Skeletal muscle satellite cell (primary cell): Measurements from ENCODE around the gene SPACDR. TPM values are rescaled to one million over a fixed set of nuclear protein-coding genes. Genes with fewer than 3 reads are reported as not detected.
"Not testable (repeated sequence)": the region's sequence is repeated elsewhere in the genome, so short reads cannot be mapped to it uniquely, and the experiment has no call there.

Experiments
- H3K27me3 ChIP-seq: 2 replicates; pipeline ENCODE4 v1.7.0; 2013; ENCODE audit warnings: low read length; ENCODE audit not compliant: control insufficient read depth, insufficient read depth
- H3K36me3 ChIP-seq: 2 replicates; pipeline ENCODE4 v1.7.0; 2013; ENCODE audit warnings: mild to moderate bottlenecking, control low read depth, low read length; ENCODE audit not compliant: insufficient read depth
- H3K4me1 ChIP-seq: 2 replicates; pipeline ENCODE4 v1.7.0; 2013; ENCODE audit warnings: low read length; ENCODE audit not compliant: control insufficient read depth, insufficient read depth
- H3K4me2 ChIP-seq: 2 replicates; pipeline ENCODE4 v1.7.0; 2013; ENCODE audit warnings: mild to moderate bottlenecking, low read length
- H3K4me3 ChIP-seq: 2 replicates; pipeline ENCODE4 v1.7.0; 2013; ENCODE audit warnings: low read length
- H3K9ac ChIP-seq: 2 replicates; pipeline ENCODE4 v1.7.0; 2013; ENCODE audit warnings: mild to moderate bottlenecking, low read depth, low read length, moderate library complexity
- H3K9me3 ChIP-seq: replicated peaks from 2 replicates; pipeline ENCODE4 v1.7.0; 2013; ENCODE audit warnings: mild to moderate bottlenecking, control low read depth, low read length
- total RNA-seq: library from RNA; depleted of rRNA; stranded (reverse); fragments of >200 nt; gene quantifications from 2 replicates; pipeline ENCODE4 v1.2.3, GENCODE V29; 2012; rRNA removed

Gene SPACDR
- total RNA-seq: 0.51 and 1.1 TPM in 2 replicates

- no peak within 1 kb of the TSS for H3K9ac ChIP-seq
- H3K4me2 ChIP-seq: no peak within 1 kb of the TSS
- H3K4me1 ChIP-seq: peaks cover 33% of the 10 kb centered on the region
- H3K36me3 ChIP-seq: peaks cover 14% of the 10 kb centered on the region
- H3K27me3 ChIP-seq: no peaks in the 10 kb centered on the region
- no peaks in the 10 kb centered on the region for H3K9me3 ChIP-seq
- no peak within 1 kb of the TSS for H3K4me3 ChIP-seq
These were observed at the start of gene SPACDR for GRCh38 chr7:100464210-100464660. TSS of gene SPACDR (minus strand) at chr7:100464260. CDS start at chr7:100464025, 235 bp downstream.

- no peaks in the 10 kb centered on the region for H3K9me3 ChIP-seq
- H3K36me3 ChIP-seq: no peaks in the 10 kb centered on the region
- no peak overlapping the region for H3K4me3 ChIP-seq
- H3K4me2 ChIP-seq: no peak overlapping the region
- no peak overlapping the region for H3K9ac ChIP-seq
- no peaks in the 10 kb centered on the region for H3K27me3 ChIP-seq
- H3K4me1 ChIP-seq: peaks cover 30% of the 10 kb centered on the region
These were observed 49.3 kb upstream of the SPACDR start for GRCh38 chr7:100513212-100513810.

- Histone ChIP-seq H3K9ac (no peak overlapping the region), H3K4me3 (no peak overlapping the region), H3K4me2 (no peak overlapping the region), H3K36me3 (no peaks in the 10 kb centered on the region), H3K27me3 (no peaks in the 10 kb centered on the region), H3K9me3 (no peaks in the 10 kb centered on the region), H3K4me1 (peaks cover 19% of the 10 kb centered on the region)
These were observed 46.6 kb upstream of the SPACDR start for GRCh38 chr7:100510437-100511239.

- Histone ChIP-seq H3K9me3 (no peaks in the 10 kb centered on the region), H3K4me1 (peaks cover 8% of the 10 kb centered on the region), H3K9ac (no peak overlapping the region), H3K27me3 (no peaks in the 10 kb centered on the region), H3K4me3 (no peak overlapping the region), H3K4me2 (peak overlapping the region; percentile 44), H3K36me3 (no peaks in the 10 kb centered on the region)
These were observed 45.2 kb upstream of the SPACDR start for GRCh38 chr7:100509231-100509630.

GRCh38 chr7:100506356-100506923 lies 42.4 kb upstream of the SPACDR start:
- H3K4me1 ChIP-seq: peaks cover 28% of the 10 kb centered on the region
- no peaks in the 10 kb centered on the region for H3K9me3 ChIP-seq
- H3K4me3 ChIP-seq: no peak overlapping the region
- H3K27me3 ChIP-seq: no peaks in the 10 kb centered on the region
- H3K36me3 ChIP-seq: no peaks in the 10 kb centered on the region
- no peak overlapping the region for H3K4me2 ChIP-seq
- H3K9ac ChIP-seq: no peak overlapping the region

- H3K9me3 ChIP-seq: no peaks in the 10 kb centered on the region
- no peak overlapping the region for H3K4me2 ChIP-seq
- H3K4me3 ChIP-seq: no peak overlapping the region
- H3K9ac ChIP-seq: no peak overlapping the region
- H3K4me1 ChIP-seq: peaks cover 28% of the 10 kb centered on the region
- H3K36me3 ChIP-seq: no peaks in the 10 kb centered on the region
- H3K27me3 ChIP-seq: no peaks in the 10 kb centered on the region
These were observed 41.0 kb upstream of the SPACDR start for GRCh38 chr7:100504887-100505611.

GRCh38 chr7:100504031-100504430 lies 40.0 kb upstream of the SPACDR start:
- H3K4me1 ChIP-seq: peaks cover 22% of the 10 kb centered on the region
- not testable (repeated sequence) for H3K9ac ChIP-seq, H3K27me3 ChIP-seq, H3K9me3 ChIP-seq, H3K36me3 ChIP-seq, H3K4me3 ChIP-seq, H3K4me2 ChIP-seq

GRCh38 chr7:100500743-100501142 lies 36.7 kb upstream of the SPACDR start:
- H3K4me3 ChIP-seq, H3K27me3 ChIP-seq, H3K36me3 ChIP-seq, H3K9ac ChIP-seq, H3K9me3 ChIP-seq, H3K4me2 ChIP-seq: not testable (repeated sequence)
- peaks cover 20% of the 10 kb centered on the region for H3K4me1 ChIP-seq

GRCh38 chr7:100496509-100496908 lies 32.4 kb upstream of the SPACDR start:
- H3K36me3 ChIP-seq: no peaks in the 10 kb centered on the region
- no peak overlapping the region for H3K4me2 ChIP-seq
- peaks cover 4% of the 10 kb centered on the region for H3K27me3 ChIP-seq
- H3K9ac ChIP-seq: no peak overlapping the region
- no peak overlapping the region for H3K4me3 ChIP-seq
- H3K9me3 ChIP-seq: no peaks in the 10 kb centered on the region
- H3K4me1 ChIP-seq: peaks cover 5% of the 10 kb centered on the region

GRCh38 chr7:100493476-100494264 lies 29.6 kb upstream of the SPACDR start:
- peaks cover 4% of the 10 kb centered on the region for H3K27me3 ChIP-seq
- H3K9me3 ChIP-seq: no peaks in the 10 kb centered on the region
- peak overlapping the region; percentile 78 for H3K4me2 ChIP-seq
- H3K9ac ChIP-seq: peak overlapping the region; percentile 35
- peaks cover 5% of the 10 kb centered on the region for H3K4me1 ChIP-seq
- no peaks in the 10 kb centered on the region for H3K36me3 ChIP-seq
- H3K4me3 ChIP-seq: peak overlapping the region; percentile 65
